Measurements from ENCODE around the gene SLC5A10. TPM values are rescaled to one million over a fixed set of nuclear protein-coding genes. Genes with fewer than 3 reads are reported as not detected.

SLC5A10 gene
- polyA plus RNA-seq, 3 donors = 0.10 to 0.17 (median 0.12) TPM

DNA sequence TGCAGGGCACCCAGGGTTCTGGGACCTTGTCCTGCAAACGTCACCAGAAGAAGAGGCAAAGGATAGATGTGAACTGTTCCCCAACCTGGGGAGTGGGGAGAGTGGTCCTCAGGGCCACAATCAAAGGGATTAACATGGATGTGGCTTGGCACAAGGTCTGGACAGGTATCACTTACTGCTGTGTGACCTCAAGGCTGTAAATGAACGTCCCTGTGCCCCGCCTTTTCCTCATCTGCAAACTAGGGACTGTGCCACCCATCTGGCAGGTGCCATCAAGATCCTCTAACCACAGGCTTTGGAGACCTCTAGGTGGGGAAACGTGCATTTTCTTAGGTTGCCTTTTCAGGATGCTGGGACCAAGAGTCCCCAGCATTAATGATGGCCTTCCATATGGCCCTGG lies 25.1 kb downstream of the SLC5A10 start:
- Mint-ChIP-seq H3K27me3 (ENCODE audit: low read depth in 3 of 3) (peaks cover 1 to 4% (median 2%) of the 10 kb centered on the region in 3 donors), H3K27ac (no peak overlapping the region)

DNA sequence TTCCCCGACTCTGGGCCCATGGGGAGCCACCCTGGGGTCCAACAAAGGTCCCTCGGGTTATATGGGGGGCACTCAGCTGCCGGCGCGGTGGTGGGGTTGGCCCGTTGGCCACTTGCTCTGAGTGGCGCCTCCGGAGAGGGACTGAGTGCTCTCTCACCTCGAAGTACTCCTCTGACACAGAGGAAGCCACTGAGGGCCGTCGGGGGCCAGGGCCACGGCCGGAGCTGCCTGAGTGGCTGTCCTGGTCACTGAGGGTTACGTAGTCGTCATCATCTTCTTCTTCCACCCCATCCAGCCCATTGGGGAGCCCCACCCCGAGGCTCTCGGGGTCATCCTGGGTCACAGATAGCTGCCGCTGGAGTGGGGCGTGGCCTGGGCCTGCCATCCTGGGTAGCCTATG lies 25.7 kb downstream of the SLC5A10 start:
- peaks cover 4% of the 10 kb centered on the region for H3K4me1 Mint-ChIP-seq
- Histone ChIP-seq H2AFZ (ENCODE audit: insufficient read depth, low read depth, low read length, poor library complexity, severe bottlenecking) (no peak overlapping the region), H3K4me1 (ENCODE audit: control insufficient read depth in 1 of 2, insufficient read depth in 2 of 2, low read length in 2 of 2) (no peaks in the 10 kb centered on the region), H3K4me3 (replicated peaks in 1 of 3; ENCODE audit: low read depth in 2 of 3, low read length in 3 of 3) (no peak overlapping the region), H3K27ac (ENCODE audit: low read depth in 1 of 2, low read length in 2 of 2) (no peak overlapping the region), H3K36me3 (replicated peaks in 1 of 2; ENCODE audit: control insufficient read depth in 1 of 2, insufficient read depth in 2 of 2, low read length in 2 of 2) (no peaks in the 10 kb centered on the region), H3K9me3 (replicated peaks in 1 of 2; ENCODE audit: control insufficient read depth in 1 of 2, insufficient read depth in 1 of 2, low read length in 2 of 2) (no peaks in the 10 kb centered on the region), H3K4me2 (replicated peaks; ENCODE audit: extremely low read depth, low read length, poor library complexity, severe bottlenecking) (no peak overlapping the region), H3K9ac (ENCODE audit: insufficient read depth, low read length, poor library complexity, severe bottlenecking) (no peak overlapping the region), H4K20me1 (ENCODE audit: insufficient read depth, low read length) (no peaks in the 10 kb centered on the region), H3K79me2 (ENCODE audit: insufficient read depth, low read length) (no peaks in the 10 kb centered on the region), H3K27me3 (ENCODE audit: control insufficient read depth in 2 of 2, insufficient read depth in 2 of 2, low read length in 2 of 2) (no peaks in the 10 kb centered on the region)
- 91% methylated on average over 18 of the region's 19 CpGs for WGBS (ENCODE audit: insufficient coverage)
- intact Hi-C loops (cut with micrococcal nuclease) = loop anchor here in 1 of 2 donors (10.0 kb wide), 1 partner anchor 63 kb away; no protein-coding TSS in a partner anchor
- no peak overlapping the region for H3K4me3 Mint-ChIP-seq
- no peak for DNase-seq
- peaks cover 1 to 4% (median 2%) of the 10 kb centered on the region in 3 donors for H3K27me3 Mint-ChIP-seq (ENCODE audit: low read depth in 3 of 3)
- peaks cover 0 to 2% (median 0%) of the 10 kb centered on the region in 7 donors for H3K9me3 Mint-ChIP-seq
- TF ChIP-seq, protein P1, sequence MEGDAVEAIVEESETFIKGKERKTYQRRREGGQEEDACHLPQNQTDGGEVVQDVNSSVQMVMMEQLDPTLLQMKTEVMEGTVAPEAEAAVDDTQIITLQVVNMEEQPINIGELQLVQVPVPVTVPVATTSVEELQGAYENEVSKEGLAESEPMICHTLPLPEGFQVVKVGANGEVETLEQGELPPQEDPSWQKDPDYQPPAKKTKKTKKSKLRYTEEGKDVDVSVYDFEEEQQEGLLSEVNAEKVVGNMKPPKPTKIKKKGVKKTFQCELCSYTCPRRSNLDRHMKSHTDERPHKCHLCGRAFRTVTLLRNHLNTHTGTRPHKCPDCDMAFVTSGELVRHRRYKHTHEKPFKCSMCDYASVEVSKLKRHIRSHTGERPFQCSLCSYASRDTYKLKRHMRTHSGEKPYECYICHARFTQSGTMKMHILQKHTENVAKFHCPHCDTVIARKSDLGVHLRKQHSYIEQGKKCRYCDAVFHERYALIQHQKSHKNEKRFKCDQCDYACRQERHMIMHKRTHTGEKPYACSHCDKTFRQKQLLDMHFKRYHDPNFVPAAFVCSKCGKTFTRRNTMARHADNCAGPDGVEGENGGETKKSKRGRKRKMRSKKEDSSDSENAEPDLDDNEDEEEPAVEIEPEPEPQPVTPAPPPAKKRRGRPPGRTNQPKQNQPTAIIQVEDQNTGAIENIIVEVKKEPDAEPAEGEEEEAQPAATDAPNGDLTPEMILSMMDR (IDR thresholded peaks at IDR 0.05) = no peak
- no peak overlapping the region for H3K27ac Mint-ChIP-seq
- H3K36me3 Mint-ChIP-seq = no peaks in the 10 kb centered on the region

More for the DNA sequence above, 25.1 kb downstream of the SLC5A10 start:
- Histone ChIP-seq H3K36me3 (replicated peaks in 1 of 2; ENCODE audit: control insufficient read depth in 1 of 2, insufficient read depth in 2 of 2, low read length in 2 of 2) (no peaks in the 10 kb centered on the region), H3K9ac (ENCODE audit: insufficient read depth, low read length, poor library complexity, severe bottlenecking) (no peak overlapping the region), H3K9me3 (replicated peaks in 1 of 2; ENCODE audit: control insufficient read depth in 1 of 2, insufficient read depth in 1 of 2, low read length in 2 of 2) (no peaks in the 10 kb centered on the region), H3K4me1 (ENCODE audit: control insufficient read depth in 1 of 2, insufficient read depth in 2 of 2, low read length in 2 of 2) (no peaks in the 10 kb centered on the region), H3K27me3 (ENCODE audit: control insufficient read depth in 2 of 2, insufficient read depth in 2 of 2, low read length in 2 of 2) (no peaks in the 10 kb centered on the region), H2AFZ (ENCODE audit: insufficient read depth, low read depth, low read length, poor library complexity, severe bottlenecking) (no peak overlapping the region), H3K4me2 (replicated peaks; ENCODE audit: extremely low read depth, low read length, poor library complexity, severe bottlenecking) (no peak overlapping the region), H3K79me2 (ENCODE audit: insufficient read depth, low read length) (no peaks in the 10 kb centered on the region), H4K20me1 (ENCODE audit: insufficient read depth, low read length) (no peaks in the 10 kb centered on the region), H3K27ac (ENCODE audit: low read depth in 1 of 2, low read length in 2 of 2) (no peak overlapping the region), H3K4me3 (replicated peaks in 1 of 3; ENCODE audit: low read depth in 2 of 3, low read length in 3 of 3) (no peak overlapping the region)
- DNase-seq = no peak
- TF ChIP-seq, protein P1 (IDR thresholded peaks at IDR 0.05) = no peak
- 96% methylated on average over 4 of the region's 4 CpGs for WGBS (ENCODE audit: insufficient coverage)
- peaks cover 2% of the 10 kb centered on the region for H3K4me1 Mint-ChIP-seq
- H3K9me3 Mint-ChIP-seq = peaks cover 0 to 2% (median 0%) of the 10 kb centered on the region in 7 donors
- no peak overlapping the region for H3K4me3 Mint-ChIP-seq
- intact Hi-C loops (cut with micrococcal nuclease) = loop anchor here in 1 of 2 donors (10.0 kb wide), 1 partner anchor 62 kb away; no protein-coding TSS in a partner anchor
- H3K36me3 Mint-ChIP-seq = no peaks in the 10 kb centered on the region
